ENCODE measurements around the gene LONRF2. TPM values are rescaled to one million over a fixed set of nuclear protein-coding genes. Genes with fewer than 3 reads are reported as not detected.

Gene LONRF2
- polyA plus RNA-seq, 1 experiment, result 0.02 TPM

- H3K4me3 ChIP-seq (ENCODE audit: low read depth, low read length), result no peak overlapping the region
- H3K36me3 ChIP-seq (ENCODE audit: control insufficient read depth, insufficient read depth, low read length), result no peaks in the 10 kb centered on the region
- DNase-seq (ENCODE audit: low read depth), result no peak
- H3K27me3 ChIP-seq (ENCODE audit: control insufficient read depth, insufficient read depth, low read length), result 0 out of 2 replicates have a peak, but pooled peaks cover 4% of the 10 kb centered on the region
- POLR2A ChIA-PET, result no interaction called here
- TF ChIP-seq, protein P1, sequence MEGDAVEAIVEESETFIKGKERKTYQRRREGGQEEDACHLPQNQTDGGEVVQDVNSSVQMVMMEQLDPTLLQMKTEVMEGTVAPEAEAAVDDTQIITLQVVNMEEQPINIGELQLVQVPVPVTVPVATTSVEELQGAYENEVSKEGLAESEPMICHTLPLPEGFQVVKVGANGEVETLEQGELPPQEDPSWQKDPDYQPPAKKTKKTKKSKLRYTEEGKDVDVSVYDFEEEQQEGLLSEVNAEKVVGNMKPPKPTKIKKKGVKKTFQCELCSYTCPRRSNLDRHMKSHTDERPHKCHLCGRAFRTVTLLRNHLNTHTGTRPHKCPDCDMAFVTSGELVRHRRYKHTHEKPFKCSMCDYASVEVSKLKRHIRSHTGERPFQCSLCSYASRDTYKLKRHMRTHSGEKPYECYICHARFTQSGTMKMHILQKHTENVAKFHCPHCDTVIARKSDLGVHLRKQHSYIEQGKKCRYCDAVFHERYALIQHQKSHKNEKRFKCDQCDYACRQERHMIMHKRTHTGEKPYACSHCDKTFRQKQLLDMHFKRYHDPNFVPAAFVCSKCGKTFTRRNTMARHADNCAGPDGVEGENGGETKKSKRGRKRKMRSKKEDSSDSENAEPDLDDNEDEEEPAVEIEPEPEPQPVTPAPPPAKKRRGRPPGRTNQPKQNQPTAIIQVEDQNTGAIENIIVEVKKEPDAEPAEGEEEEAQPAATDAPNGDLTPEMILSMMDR (IDR thresholded peaks at IDR 0.05; ENCODE audit: insufficient read depth, low read depth, low read length), result no peak
- CTCF ChIA-PET, result interaction anchor here (2.1 to 4.5 kb wide), 2 partner anchors 23 to 95 kb away, joined by 11 to 24 read pairs; no protein-coding TSS in a partner anchor
Measured at GRCh38 chr2:100285691-100286090, 36.6 kb downstream of the LONRF2 start.

- POLR2A ChIA-PET, result no interaction called here
- CTCF ChIA-PET, result interaction anchor here (1.3 to 2.1 kb wide), 2 partner anchors 22 to 95 kb away, joined by 7 to 11 read pairs; no protein-coding TSS in a partner anchor
- no peak for DNase-seq (ENCODE audit: low read depth)
Measured at GRCh38 chr2:100285011-100285410, 37.3 kb downstream of the LONRF2 start.

GRCh38 chr2:100283724-100284501, 38.4 kb downstream of the LONRF2 start:
- DNase-seq (ENCODE audit: low read depth), result no peak
- ChIA-PET CTCF (interaction anchor here (1.3 kb wide), 1 partner anchor 21 kb away, joined by 7 read pairs; no protein-coding TSS in a partner anchor), POLR2A (no interaction called here)
- H3K36me3 ChIP-seq (ENCODE audit: control insufficient read depth, insufficient read depth, low read length), result no peaks in the 10 kb centered on the region
- TF ChIP-seq, protein P1 (IDR thresholded peaks at IDR 0.05; ENCODE audit: insufficient read depth, low read depth, low read length), result no peak
- H3K4me3 ChIP-seq (ENCODE audit: low read depth, low read length), result no peak overlapping the region
- H3K27me3 ChIP-seq (ENCODE audit: control insufficient read depth, insufficient read depth, low read length), result peaks cover 5% of the 10 kb centered on the region; the same call in 1 of the 2 replicates

More at GRCh38 chr2:100285011-100285410, 37.3 kb downstream of the LONRF2 start:
- H3K36me3 ChIP-seq (ENCODE audit: control insufficient read depth, insufficient read depth, low read length), result no peaks in the 10 kb centered on the region
- TF ChIP-seq, protein P1 (IDR thresholded peaks at IDR 0.05; ENCODE audit: insufficient read depth, low read depth, low read length), result no peak
- no peak overlapping the region for H3K4me3 ChIP-seq (ENCODE audit: low read depth, low read length)
- H3K27me3 ChIP-seq (ENCODE audit: control insufficient read depth, insufficient read depth, low read length), result 0 out of 2 replicates have a peak, but pooled peaks cover 4% of the 10 kb centered on the region

DNA sequence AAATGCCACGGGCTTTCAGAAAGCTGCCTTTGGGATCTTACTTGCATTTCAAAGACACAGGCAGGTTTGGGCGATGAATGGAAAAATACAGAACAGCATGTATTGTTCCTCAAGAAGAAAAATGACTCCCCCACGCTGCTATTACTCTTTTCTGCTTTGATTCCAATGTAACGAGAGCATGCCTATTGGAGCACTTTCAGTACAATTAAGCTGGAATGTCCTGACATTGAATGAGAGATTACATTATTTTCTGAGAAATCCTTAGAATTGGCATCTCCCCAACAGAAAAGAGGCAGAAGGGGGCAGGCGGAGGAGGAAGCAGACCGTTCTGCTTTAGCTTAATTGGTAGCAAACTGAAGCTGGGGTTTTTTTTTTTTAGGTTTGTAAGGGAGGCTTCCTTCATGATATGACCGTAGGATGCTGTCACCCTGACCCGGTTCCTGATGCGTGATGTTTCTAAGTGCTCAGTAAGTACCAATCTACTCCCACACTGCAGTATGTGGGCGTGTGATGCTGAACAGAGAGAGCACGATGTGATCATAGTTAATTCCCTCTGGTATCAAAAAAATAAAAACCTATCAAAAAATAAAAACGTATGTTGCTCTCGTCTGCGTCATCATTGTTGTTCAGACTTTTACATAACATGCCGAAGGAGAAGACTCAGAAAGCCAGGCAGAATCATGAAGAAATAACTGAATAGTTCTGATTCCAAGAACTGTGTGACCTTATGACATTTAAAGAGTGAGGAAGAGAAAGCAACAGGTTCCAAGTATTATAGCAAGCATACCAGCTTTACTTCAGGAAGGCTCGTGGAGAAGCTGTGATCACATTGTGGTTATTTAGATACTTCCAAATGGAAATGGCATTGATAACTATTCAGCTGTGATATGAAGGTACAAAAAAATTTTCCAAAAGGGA, 40.5 kb downstream of the LONRF2 start:
- TF ChIP-seq, protein P1 (IDR thresholded peaks at IDR 0.05; ENCODE audit: insufficient read depth, low read depth, low read length), result no peak
- H3K27me3 ChIP-seq (ENCODE audit: control insufficient read depth, insufficient read depth, low read length), result peaks cover 5% of the 10 kb centered on the region; the same call in 1 of the 2 replicates
- ChIA-PET POLR2A (no interaction called here), CTCF (interaction anchor here (1.5 to 1.9 kb wide), 2 partner anchors 11 to 20 kb away, joined by 6 read pairs; no protein-coding TSS in a partner anchor)
- no peaks in the 10 kb centered on the region for H3K36me3 ChIP-seq (ENCODE audit: control insufficient read depth, insufficient read depth, low read length)
- DNase-seq (ENCODE audit: low read depth), result no peak
- no peak overlapping the region for H3K4me3 ChIP-seq (ENCODE audit: low read depth, low read length)
